SK-N-DZ (cell line): ENCODE results near the gene LRRC4.

Source experiments
- DNase-seq: peaks from one replicate; pipeline ENCODE4 v3.0.0-alpha.2; 2015; ENCODE audit warnings: low spot score

Gene LRRC4

GRCh38 chr7:127979728-127980126, 51.5 kb downstream of the LRRC4 start:
- no peak for DNase-seq

GRCh38 chr7:127979113-127979727, 52.0 kb downstream of the LRRC4 start:
- DNase-seq = no peak

GRCh38 chr7:127978421-127978820, 52.8 kb downstream of the LRRC4 start:
- no peak for DNase-seq
